D341Med (cell line): ENCODE data around the gene PGS1.
A peak's percentile ranks its signal among the peaks of the same experiment; 100 is the strongest.

Experiments used
- DNase-seq: peaks from one replicate; pipeline ENCODE4 v3.0.0; 2012; ENCODE audit warnings: low spot score

PGS1 gene

GRCh38 chr17:78347453-78347852 lies 31.0 kb upstream of the PGS1 start:
- DNase-seq, result no peak

GRCh38 chr17:78348055-78348770 lies 30.2 kb upstream of the PGS1 start:
- no peak for DNase-seq

GRCh38 chr17:78349891-78350642 lies 28.4 kb upstream of the PGS1 start:
- no peak for DNase-seq

GRCh38 chr17:78351449-78352006 lies 26.9 kb upstream of the PGS1 start:
- peak; percentile 42 for DNase-seq

- DNase-seq, result no peak
Observed at GRCh38 chr17:78353834-78354233, 24.6 kb upstream of the PGS1 start.

- DNase-seq, result peak; percentile 33
Observed at GRCh38 chr17:78355045-78355641, 23.3 kb upstream of the PGS1 start.

GRCh38 chr17:78355701-78356100 lies 22.7 kb upstream of the PGS1 start:
- peak; percentile 21 for DNase-seq

- peak; percentile 46 for DNase-seq
Observed at GRCh38 chr17:78356101-78356713, 22.2 kb upstream of the PGS1 start.

- no peak for DNase-seq
Observed at GRCh38 chr17:78357177-78357586, 21.3 kb upstream of the PGS1 start.

GRCh38 chr17:78357672-78358537 lies 20.5 kb upstream of the PGS1 start:
- DNase-seq, result no peak

- peak; percentile 76 for DNase-seq
Observed at GRCh38 chr17:78358538-78359320, 19.7 kb upstream of the PGS1 start.

GRCh38 chr17:78359321-78359996 lies 19.0 kb upstream of the PGS1 start:
- DNase-seq, result peak; percentile 66

GRCh38 chr17:78359997-78360370 lies 18.5 kb upstream of the PGS1 start, which contains the start of gene SOCS3:
SOCS3 (minus strand) TSS chr17:78360077; CDS start chr17:78359095, 982 bp downstream.
- peak; percentile 92 for DNase-seq

- peak; percentile 97 for DNase-seq
Observed at GRCh38 chr17:78360371-78361224, 17.9 kb upstream of the PGS1 start.

GRCh38 chr17:78361225-78361701 lies 17.2 kb upstream of the PGS1 start:
- no peak for DNase-seq

GRCh38 chr17:78362232-78362631 lies 16.2 kb upstream of the PGS1 start:
- DNase-seq, result no peak

- DNase-seq, result no peak
Observed at GRCh38 chr17:78362671-78363070, 15.8 kb upstream of the PGS1 start.

GRCh38 chr17:78364436-78365281 lies 13.8 kb upstream of the PGS1 start:
- DNase-seq, result no peak
